GM12875 (cell line): Measurements from ENCODE around the gene ZIC5.

ENCODE experiments used
- H3K4me3 ChIP-seq: one replicate; pipeline ENCODE4 v1.5.1; 2011; ENCODE audit warnings: low read depth, low read length, control low read depth
- TF ChIP-seq, protein P1 (sequence below): IDR thresholded peaks from 2 replicates; pipeline ENCODE4 v1.5.1; 2011; ENCODE audit warnings: low read depth, mild to moderate bottlenecking, control low read depth, inconsistent platforms, low read length, moderate library complexity, borderline replicate concordance; ENCODE audit not compliant: insufficient read depth

The ZIC5 gene

DNA sequence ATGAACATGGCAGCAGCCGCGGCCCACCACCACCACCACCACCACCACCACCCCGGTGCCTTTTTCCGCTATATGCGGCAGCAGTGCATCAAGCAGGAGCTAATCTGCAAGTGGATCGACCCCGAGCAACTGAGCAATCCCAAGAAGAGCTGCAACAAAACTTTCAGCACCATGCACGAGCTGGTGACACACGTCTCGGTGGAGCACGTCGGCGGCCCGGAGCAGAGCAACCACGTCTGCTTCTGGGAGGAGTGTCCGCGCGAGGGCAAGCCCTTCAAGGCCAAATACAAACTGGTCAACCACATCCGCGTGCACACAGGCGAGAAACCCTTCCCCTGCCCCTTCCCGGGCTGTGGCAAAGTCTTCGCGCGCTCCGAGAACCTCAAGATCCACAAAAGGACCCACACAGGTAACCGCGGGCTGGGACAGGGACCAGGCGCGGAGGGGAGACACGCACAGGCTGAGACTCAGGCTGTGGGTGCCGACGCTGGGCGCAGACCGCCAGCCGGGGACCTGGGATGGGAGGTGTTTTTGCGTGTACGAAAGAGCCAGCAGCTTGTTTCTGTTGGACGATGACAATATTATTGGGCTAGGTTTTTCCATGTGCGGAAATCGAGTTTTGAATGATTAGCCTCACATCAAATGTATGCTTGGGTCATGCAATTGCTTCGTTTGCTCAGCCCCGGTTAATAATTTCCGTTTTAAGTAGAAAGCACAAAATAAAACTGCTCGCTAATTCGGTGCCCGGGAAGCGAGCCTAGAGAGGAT, 11.3 kb upstream of the ZIC5 start:
- no peak overlapping the region for H3K4me3 ChIP-seq
- TF ChIP-seq, protein P1, sequence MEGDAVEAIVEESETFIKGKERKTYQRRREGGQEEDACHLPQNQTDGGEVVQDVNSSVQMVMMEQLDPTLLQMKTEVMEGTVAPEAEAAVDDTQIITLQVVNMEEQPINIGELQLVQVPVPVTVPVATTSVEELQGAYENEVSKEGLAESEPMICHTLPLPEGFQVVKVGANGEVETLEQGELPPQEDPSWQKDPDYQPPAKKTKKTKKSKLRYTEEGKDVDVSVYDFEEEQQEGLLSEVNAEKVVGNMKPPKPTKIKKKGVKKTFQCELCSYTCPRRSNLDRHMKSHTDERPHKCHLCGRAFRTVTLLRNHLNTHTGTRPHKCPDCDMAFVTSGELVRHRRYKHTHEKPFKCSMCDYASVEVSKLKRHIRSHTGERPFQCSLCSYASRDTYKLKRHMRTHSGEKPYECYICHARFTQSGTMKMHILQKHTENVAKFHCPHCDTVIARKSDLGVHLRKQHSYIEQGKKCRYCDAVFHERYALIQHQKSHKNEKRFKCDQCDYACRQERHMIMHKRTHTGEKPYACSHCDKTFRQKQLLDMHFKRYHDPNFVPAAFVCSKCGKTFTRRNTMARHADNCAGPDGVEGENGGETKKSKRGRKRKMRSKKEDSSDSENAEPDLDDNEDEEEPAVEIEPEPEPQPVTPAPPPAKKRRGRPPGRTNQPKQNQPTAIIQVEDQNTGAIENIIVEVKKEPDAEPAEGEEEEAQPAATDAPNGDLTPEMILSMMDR, result no peak

DNA sequence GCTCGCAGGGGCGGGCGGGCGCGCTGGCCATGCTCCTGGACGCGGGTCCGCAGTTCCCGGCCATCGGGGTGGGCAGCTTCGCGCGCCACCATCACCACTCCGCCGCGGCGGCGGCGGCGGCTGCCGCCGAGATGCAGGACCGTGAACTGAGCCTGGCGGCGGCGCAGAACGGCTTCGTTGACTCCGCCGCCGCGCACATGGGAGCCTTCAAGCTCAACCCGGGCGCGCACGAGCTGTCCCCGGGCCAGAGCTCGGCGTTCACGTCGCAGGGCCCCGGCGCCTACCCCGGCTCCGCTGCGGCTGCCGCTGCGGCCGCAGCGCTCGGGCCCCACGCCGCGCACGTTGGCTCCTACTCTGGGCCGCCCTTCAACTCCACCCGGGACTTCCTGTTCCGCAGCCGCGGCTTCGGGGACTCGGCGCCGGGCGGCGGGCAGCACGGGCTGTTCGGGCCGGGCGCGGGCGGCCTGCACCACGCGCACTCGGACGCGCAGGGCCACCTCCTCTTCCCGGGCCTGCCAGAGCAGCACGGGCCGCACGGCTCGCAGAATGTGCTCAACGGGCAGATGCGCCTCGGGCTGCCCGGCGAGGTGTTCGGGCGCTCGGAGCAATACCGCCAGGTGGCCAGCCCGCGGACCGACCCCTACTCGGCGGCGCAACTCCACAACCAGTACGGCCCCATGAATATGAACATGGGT, 10.6 kb upstream of the ZIC5 start:
- TF ChIP-seq, protein P1, result no peak
- no peak overlapping the region for H3K4me3 ChIP-seq

- TF ChIP-seq, protein P1, result no peak
- H3K4me3 ChIP-seq, result peak within 1 kb of the TSS; percentile 39
These were observed 10.1 kb upstream of the ZIC5 start, which contains the start of gene ZIC2 for GRCh38 chr13:99981735-99982035. ZIC2 (plus strand) TSS chr13:99981784; CDS start chr13:99982065, 281 bp downstream.

DNA sequence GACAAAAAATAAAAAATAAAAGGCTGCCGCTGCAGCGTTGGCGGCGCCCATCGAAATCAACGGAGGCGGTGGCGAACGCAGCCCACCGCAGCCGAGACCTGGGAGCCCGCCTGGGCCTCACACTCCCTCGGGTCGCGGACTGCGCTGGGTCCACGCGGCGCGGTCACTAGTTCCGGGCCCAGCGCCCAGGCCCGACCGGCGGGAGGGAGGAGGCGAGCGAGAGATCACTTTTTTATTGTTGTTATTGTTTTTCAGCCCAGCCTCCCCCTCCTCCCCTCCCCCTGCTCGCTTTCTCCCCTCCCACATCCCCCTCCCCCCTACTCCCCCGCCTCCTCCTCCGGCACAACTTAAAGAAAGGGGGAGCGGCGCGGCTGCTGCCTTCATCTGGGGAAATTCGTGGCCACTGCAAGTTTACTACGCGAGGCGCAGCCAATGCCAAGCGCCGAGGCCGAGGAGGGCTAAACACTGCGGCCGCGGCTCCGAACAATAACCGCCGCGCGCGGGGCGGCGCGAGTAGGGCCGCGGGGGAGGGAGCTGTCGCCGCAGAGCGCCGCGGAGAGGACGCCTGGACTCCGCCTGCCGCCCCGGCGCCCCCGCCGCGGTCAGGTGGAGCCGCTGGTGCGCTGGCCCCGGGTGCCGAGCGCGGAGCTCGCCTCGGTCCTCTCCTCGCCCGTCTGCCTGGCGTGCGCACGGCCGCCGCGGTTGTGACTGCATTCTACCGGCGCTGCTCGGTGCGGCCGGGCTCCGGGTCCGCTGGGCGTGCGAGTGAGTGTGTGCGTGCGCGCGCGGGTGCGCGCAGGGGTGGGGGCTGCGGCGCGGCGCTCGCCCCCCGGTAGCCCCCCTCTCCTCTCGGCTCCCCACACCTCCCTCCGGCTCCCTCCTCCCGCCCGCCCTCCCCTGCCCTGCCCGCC, 9.5 kb upstream of the ZIC5 start:
- TF ChIP-seq, protein P1, result no peak
- peak overlapping the region; percentile 39 for H3K4me3 ChIP-seq

DNA sequence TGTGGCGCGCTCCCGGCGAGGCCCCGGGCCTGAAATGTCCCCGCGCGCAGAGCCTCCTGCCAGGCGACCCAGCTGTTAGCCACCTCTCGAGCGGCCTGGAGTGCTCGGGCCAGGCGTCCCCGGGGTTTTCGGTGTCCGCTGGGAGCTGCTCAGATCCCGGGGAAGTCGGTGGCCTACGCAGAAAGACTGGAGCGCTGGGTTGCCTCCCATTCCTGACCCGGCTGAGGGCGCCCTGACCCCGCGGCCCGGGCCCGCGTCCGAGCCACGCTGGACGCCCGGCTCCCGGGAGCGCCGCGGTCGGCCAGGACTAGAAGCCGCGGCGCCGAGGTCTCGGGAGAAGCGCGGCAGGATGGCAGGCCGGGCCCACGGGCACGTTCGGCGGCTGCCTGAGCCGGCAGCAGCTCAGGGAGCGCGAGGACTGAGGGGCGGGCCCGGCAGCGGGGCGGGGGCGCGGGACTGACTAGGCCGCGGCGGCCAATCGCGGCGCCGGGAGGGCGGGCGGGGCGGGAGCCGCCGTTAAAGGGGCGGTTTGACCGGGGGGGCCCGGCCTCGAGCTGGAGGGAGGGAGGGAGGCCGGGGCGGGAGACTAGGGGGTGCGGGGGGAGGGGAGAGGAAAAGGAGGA, 8.7 kb upstream of the ZIC5 start:
- TF ChIP-seq, protein P1, result no peak
- peak overlapping the region; percentile 16 for H3K4me3 ChIP-seq

- peak overlapping the region; percentile 16 for H3K4me3 ChIP-seq
- TF ChIP-seq, protein P1, result no peak
These were observed 8.1 kb upstream of the ZIC5 start for GRCh38 chr13:99979453-99980200.
